ENCODE data around the gene C17orf107. TPM values are rescaled to one million over a fixed set of nuclear protein-coding genes. Genes with fewer than 3 reads are reported as not detected.

The C17orf107 gene
- total and polyA plus RNA-seq, 4 donors: 0.19 to 5.9 (median 1.7) TPM

DNA sequence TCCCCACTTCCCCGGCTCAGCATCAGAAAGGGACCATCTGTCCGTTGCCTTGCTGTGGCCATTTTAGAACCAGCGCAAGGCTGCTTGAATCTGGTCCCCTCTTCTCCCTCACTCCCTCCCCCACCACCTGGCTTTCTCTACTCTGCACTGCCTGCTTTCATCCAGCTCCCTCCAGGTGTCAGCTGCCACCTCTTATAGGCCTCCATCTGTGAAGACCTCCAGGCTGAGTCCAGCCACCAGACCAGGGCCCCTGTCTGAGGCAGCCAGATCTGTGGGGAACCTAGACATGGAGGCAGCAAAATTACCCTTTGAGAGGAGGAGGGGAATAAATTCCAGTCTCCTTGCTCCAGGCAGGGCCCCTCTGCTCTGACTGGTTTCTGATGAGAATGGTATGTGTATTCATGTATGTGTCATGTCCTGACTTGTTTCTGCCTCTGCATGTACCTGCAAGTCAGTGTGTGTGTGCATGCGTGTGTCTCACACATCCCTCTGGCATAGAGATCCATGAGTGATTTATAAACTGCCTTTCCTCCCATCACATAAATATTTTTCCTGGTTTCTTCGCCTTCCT lies 45.1 kb upstream of the C17orf107 start:
- WGBS: 97% methylated on average over 5 of the region's 5 CpGs
- no peak for DNase-seq (ENCODE audit: low spot score)

More for the DNA sequence above, 45.1 kb upstream of the C17orf107 start:
- Histone ChIP-seq H3K27ac (ENCODE audit: low read depth in 1 of 2, low read length in 2 of 2) (no peak overlapping the region), H3K4me3 (ENCODE audit: low read depth in 1 of 3, low read length in 3 of 3) (no peak overlapping the region), H3K36me3 (ENCODE audit: control insufficient read depth in 4 of 4, insufficient read depth in 3 of 4, low read depth in 1 of 4, low read length in 3 of 4) (peaks cover 0 to 2% (median 0%) of the 10 kb centered on the region in 4 donors), H3K9ac (ENCODE audit: low read depth in 1 of 2, low read length in 2 of 2) (no peak overlapping the region), H3K27me3 (ENCODE audit: control insufficient read depth in 4 of 4, insufficient read depth in 4 of 4, low read length in 3 of 4) (no peaks in the 10 kb centered on the region), H3K9me3 (ENCODE audit: control insufficient read depth in 4 of 4, low read length in 3 of 4) (no peaks in the 10 kb centered on the region), H3K4me1 (ENCODE audit: control insufficient read depth in 4 of 4, insufficient read depth in 4 of 4, low read length in 3 of 4) (peaks cover 0 to 1% (median 0%) of the 10 kb centered on the region in 4 donors)
- no peak for TF ChIP-seq FOXA2 (IDR thresholded peaks at IDR 0.05)
- TF ChIP-seq, protein P1, sequence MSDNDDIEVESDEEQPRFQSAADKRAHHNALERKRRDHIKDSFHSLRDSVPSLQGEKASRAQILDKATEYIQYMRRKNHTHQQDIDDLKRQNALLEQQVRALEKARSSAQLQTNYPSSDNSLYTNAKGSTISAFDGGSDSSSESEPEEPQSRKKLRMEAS (IDR thresholded peaks at IDR 0.05): no peak
- TF ChIP-seq, protein P2, sequence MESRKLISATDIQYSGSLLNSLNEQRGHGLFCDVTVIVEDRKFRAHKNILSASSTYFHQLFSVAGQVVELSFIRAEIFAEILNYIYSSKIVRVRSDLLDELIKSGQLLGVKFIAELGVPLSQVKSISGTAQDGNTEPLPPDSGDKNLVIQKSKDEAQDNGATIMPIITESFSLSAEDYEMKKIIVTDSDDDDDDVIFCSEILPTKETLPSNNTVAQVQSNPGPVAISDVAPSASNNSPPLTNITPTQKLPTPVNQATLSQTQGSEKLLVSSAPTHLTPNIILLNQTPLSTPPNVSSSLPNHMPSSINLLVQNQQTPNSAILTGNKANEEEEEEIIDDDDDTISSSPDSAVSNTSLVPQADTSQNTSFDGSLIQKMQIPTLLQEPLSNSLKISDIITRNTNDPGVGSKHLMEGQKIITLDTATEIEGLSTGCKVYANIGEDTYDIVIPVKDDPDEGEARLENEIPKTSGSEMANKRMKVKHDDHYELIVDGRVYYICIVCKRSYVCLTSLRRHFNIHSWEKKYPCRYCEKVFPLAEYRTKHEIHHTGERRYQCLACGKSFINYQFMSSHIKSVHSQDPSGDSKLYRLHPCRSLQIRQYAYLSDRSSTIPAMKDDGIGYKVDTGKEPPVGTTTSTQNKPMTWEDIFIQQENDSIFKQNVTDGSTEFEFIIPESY (IDR thresholded peaks at IDR 0.05): no peak
- TF ChIP-seq HNF4G (IDR thresholded peaks at IDR 0.05): no peak
- TF ChIP-seq YY1 (IDR thresholded peaks at IDR 0.05): no peak
- no peak for TF ChIP-seq JUND (IDR thresholded peaks at IDR 0.05)
- TF ChIP-seq, protein P3, sequence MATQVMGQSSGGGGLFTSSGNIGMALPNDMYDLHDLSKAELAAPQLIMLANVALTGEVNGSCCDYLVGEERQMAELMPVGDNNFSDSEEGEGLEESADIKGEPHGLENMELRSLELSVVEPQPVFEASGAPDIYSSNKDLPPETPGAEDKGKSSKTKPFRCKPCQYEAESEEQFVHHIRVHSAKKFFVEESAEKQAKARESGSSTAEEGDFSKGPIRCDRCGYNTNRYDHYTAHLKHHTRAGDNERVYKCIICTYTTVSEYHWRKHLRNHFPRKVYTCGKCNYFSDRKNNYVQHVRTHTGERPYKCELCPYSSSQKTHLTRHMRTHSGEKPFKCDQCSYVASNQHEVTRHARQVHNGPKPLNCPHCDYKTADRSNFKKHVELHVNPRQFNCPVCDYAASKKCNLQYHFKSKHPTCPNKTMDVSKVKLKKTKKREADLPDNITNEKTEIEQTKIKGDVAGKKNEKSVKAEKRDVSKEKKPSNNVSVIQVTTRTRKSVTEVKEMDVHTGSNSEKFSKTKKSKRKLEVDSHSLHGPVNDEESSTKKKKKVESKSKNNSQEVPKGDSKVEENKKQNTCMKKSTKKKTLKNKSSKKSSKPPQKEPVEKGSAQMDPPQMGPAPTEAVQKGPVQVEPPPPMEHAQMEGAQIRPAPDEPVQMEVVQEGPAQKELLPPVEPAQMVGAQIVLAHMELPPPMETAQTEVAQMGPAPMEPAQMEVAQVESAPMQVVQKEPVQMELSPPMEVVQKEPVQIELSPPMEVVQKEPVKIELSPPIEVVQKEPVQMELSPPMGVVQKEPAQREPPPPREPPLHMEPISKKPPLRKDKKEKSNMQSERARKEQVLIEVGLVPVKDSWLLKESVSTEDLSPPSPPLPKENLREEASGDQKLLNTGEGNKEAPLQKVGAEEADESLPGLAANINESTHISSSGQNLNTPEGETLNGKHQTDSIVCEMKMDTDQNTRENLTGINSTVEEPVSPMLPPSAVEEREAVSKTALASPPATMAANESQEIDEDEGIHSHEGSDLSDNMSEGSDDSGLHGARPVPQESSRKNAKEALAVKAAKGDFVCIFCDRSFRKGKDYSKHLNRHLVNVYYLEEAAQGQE (IDR thresholded peaks at IDR 0.05): no peak
- TF ChIP-seq GABPA (IDR thresholded peaks at IDR 0.05 in 1 of 2, conservative IDR thresholded peaks at IDR 0.05 in 1 of 2): no peak
- TF ChIP-seq RXRA (IDR thresholded peaks at IDR 0.05): no peak
- no peak for TF ChIP-seq RAD21 (IDR thresholded peaks at IDR 0.05)
- TF ChIP-seq SP1 (IDR thresholded peaks at IDR 0.05): no peak
- TF ChIP-seq, protein P4, sequence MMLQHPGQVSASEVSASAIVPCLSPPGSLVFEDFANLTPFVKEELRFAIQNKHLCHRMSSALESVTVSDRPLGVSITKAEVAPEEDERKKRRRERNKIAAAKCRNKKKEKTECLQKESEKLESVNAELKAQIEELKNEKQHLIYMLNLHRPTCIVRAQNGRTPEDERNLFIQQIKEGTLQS (IDR thresholded peaks at IDR 0.05): no peak
- no peak for TF ChIP-seq NR2F2 (IDR thresholded peaks at IDR 0.05)
- TF ChIP-seq HNF4A (conservative IDR thresholded peaks at IDR 0.05): no peak
- no peak for TF ChIP-seq TAF1 (conservative IDR thresholded peaks at IDR 0.05)
- no peak for TF ChIP-seq EGR1 (IDR thresholded peaks at IDR 0.05; ENCODE audit: low read depth in 2 of 2)
- TF ChIP-seq, protein P5, sequence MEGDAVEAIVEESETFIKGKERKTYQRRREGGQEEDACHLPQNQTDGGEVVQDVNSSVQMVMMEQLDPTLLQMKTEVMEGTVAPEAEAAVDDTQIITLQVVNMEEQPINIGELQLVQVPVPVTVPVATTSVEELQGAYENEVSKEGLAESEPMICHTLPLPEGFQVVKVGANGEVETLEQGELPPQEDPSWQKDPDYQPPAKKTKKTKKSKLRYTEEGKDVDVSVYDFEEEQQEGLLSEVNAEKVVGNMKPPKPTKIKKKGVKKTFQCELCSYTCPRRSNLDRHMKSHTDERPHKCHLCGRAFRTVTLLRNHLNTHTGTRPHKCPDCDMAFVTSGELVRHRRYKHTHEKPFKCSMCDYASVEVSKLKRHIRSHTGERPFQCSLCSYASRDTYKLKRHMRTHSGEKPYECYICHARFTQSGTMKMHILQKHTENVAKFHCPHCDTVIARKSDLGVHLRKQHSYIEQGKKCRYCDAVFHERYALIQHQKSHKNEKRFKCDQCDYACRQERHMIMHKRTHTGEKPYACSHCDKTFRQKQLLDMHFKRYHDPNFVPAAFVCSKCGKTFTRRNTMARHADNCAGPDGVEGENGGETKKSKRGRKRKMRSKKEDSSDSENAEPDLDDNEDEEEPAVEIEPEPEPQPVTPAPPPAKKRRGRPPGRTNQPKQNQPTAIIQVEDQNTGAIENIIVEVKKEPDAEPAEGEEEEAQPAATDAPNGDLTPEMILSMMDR (IDR thresholded peaks at IDR 0.05; ENCODE audit: low read depth, low read length, missing input control): no peak
- no peak for TF ChIP-seq FOXA1 (IDR thresholded peaks at IDR 0.05)
